HepG2 (cell line): ENCODE measurements around the gene MRGPRX4. TPM values are rescaled to one million over a fixed set of nuclear protein-coding genes. Genes with fewer than 3 reads are reported as not detected.
A peak's percentile ranks its signal among the peaks of the same experiment; 100 is the strongest.

Source experiments
- ATAC-seq: fragments of 200-7000 bp; cut with Tn5 transposase; 3 replicates; pipeline ENCODE4 v1.9.1; 2020; ENCODE audit warnings: mild to moderate bottlenecking, moderate library complexity
- BruUV-seq: library from RNA; stranded (reverse); fragments of 400-500 nt; replicated peaks from 2 replicates; lab custom pipeline; 2021; lab: Mats Ljungman, UMichigan
- CTCF ChIA-PET: fragments of 300-600 bp; formaldehyde crosslinking; extraction: SDS; loops from one replicate; lab custom pipeline; 2021; ENCODE audit warnings: low total read pairs, inconsistent platforms, low intra/inter-chr PET ratio; lab: Yijun Ruan, JAX
- POLR2A ChIA-PET: fragments of 350-600 bp; sonication (Branson Sonifier 250); formaldehyde crosslinking; loops from one replicate; lab custom pipeline; 2020; ENCODE audit warnings: antibody characterized with exemption, inconsistent platforms; lab: Yijun Ruan, JAX
- DNase-seq: peaks from one replicate; pipeline ENCODE4 v3.0.0-alpha.2; 2015; ENCODE audit warnings: low spot score
- FAIRE-seq: peaks from 3 replicates; lab custom pipeline; 2011; peaks lifted over from hg19 to GRCh38; lab: Jason Lieb, UNC
- H2AFZ ChIP-seq: one replicate; pipeline ENCODE4 v1.6.1; 2011; ENCODE audit warnings: low read length, inconsistent platforms
- H3K27ac ChIP-seq: fragments of 300-600 bp; 3 replicates; pipeline ENCODE4 v1.8.0; 2011; ENCODE audit warnings: mixed run types, mild to moderate bottlenecking, mixed read lengths, low read length, inconsistent platforms; ENCODE audit not compliant: insufficient read depth; ENCODE audit errors: extremely low read length
- H3K27me3 ChIP-seq, 2 experiments: fragments of 200-600 bp in 1 of 2; 2 replicates in 1 of 2; 3 replicates in 1 of 2; pipeline versions ENCODE4 v1.6.0 to v1.8.0; 2011; ENCODE audit warnings: low read length in 2 of 2, mild to moderate bottlenecking in 2 of 2, moderate library complexity in 2 of 2, inconsistent platforms in 1 of 2; ENCODE audit not compliant: insufficient read depth in 2 of 2, control insufficient read depth in 1 of 2
- H3K36me3 ChIP-seq, 2 experiments: fragments of 200-600 bp in 1 of 2; replicated peaks in 1 of 2; 2 replicates in 1 of 2; 3 replicates in 1 of 2; pipeline versions ENCODE4 v1.5.1 to v1.8.0; 2011; ENCODE audit warnings: low read length in 2 of 2, inconsistent platforms in 1 of 2; ENCODE audit not compliant: insufficient read depth in 2 of 2, control insufficient read depth in 1 of 2
- H3K4me1 ChIP-seq: 2 replicates; pipeline ENCODE4 v1.5.1; 2012; ENCODE audit warnings: low read length, inconsistent platforms; ENCODE audit not compliant: insufficient read depth
- H3K4me2 ChIP-seq: 2 replicates; pipeline ENCODE4 v1.6.0; 2011; ENCODE audit warnings: low read depth, low read length, inconsistent platforms
- H3K4me3 ChIP-seq, 3 experiments: fragments of 200-600 bp in 1 of 3; sonication (generic), shearing (Covaris generic) in 1 of 3; replicated peaks in 1 of 3; 2 replicates each; pipeline ENCODE4 v1.5.1; 2011 to 2016; ENCODE audit warnings: low read length in 3 of 3, inconsistent platforms in 2 of 3, low read depth in 2 of 3, mild to moderate bottlenecking in 2 of 3, control low read depth in 1 of 3, mixed read lengths in 1 of 3; ENCODE audit not compliant: insufficient read depth in 1 of 3
- H3K79me2 ChIP-seq: one replicate; pipeline ENCODE4 v1.6.1; 2011; ENCODE audit warnings: low read length, inconsistent platforms; ENCODE audit not compliant: insufficient read depth
- H3K9ac ChIP-seq: 2 replicates; pipeline ENCODE4 v1.6.0; 2011; ENCODE audit warnings: mild to moderate bottlenecking, low read depth, low read length, inconsistent platforms; ENCODE audit not compliant: insufficient read depth
- H3K9me3 ChIP-seq: 2 replicates; pipeline ENCODE4 v1.5.1; 2012; ENCODE audit warnings: mild to moderate bottlenecking, low read length
- H4K20me1 ChIP-seq: 2 replicates; pipeline ENCODE4 v1.6.0; 2011; ENCODE audit warnings: inconsistent platforms, mild to moderate bottlenecking, low read length, moderate library complexity; ENCODE audit not compliant: insufficient read depth
- CAMTA2 ChIP-seq: sonication (generic); formaldehyde crosslinking; IDR thresholded peaks from 2 replicates; pipeline ENCODE4 v1.4.0; 2020; ENCODE audit warnings: mild to moderate bottlenecking, missing genetic modification reagents, borderline replicate concordance
- CTCF ChIP-seq: sonication (generic); formaldehyde crosslinking; IDR thresholded peaks from 2 replicates; pipeline ENCODE4 v1.5.0; 2020; ENCODE audit warnings: mild to moderate bottlenecking, missing genetic modification reagents, moderate library complexity
- EZH2 ChIP-seq: conservative IDR thresholded peaks from 2 replicates; pipeline ENCODE4 v1.6.1; 2012; ENCODE audit warnings: mild to moderate bottlenecking, low read depth, low read length, moderate library complexity
- HIC2 ChIP-seq: sonication (generic); formaldehyde crosslinking; IDR thresholded peaks from 2 replicates; pipeline ENCODE4 v1.9.0; 2022; ENCODE audit warnings: low read depth, missing genetic modification reagents
- HNF4A ChIP-seq: sonication (generic); formaldehyde crosslinking; IDR thresholded peaks from 2 replicates; pipeline ENCODE4 v1.4.0; 2020; ENCODE audit warnings: missing genetic modification reagents
- HNRNPL ChIP-seq: fragments of 200-400 bp; formaldehyde crosslinking; IDR thresholded peaks from 2 replicates; pipeline ENCODE4 v1.6.1; 2017; ENCODE audit warnings: mild to moderate bottlenecking, low read depth, low read length
- KDM5B ChIP-seq: sonication (generic); formaldehyde crosslinking; IDR thresholded peaks from 2 replicates; pipeline ENCODE4 v1.4.0; 2020; ENCODE audit warnings: missing genetic modification reagents, mild to moderate bottlenecking, borderline replicate concordance
- NR2F1 ChIP-seq, 2 experiments: fragments of 450-650 bp in 1 of 2; formaldehyde crosslinking in 1 of 2; IDR thresholded peaks; 2 replicates each; pipeline versions ENCODE4 v1.5.0 to v1.6.1; 2016 to 2020; ENCODE audit warnings: mild to moderate bottlenecking in 1 of 2, missing compliant biosample characterization in 1 of 2, missing genetic modification reagents in 1 of 2, moderate library complexity in 1 of 2
- SIN3B ChIP-seq: fragments of 150-350 bp; IDR thresholded peaks from 2 replicates; pipeline ENCODE4 v1.6.1; 2014; ENCODE audit warnings: low read length
- TRIM24 ChIP-seq: sonication (generic); formaldehyde crosslinking; IDR thresholded peaks from 2 replicates; pipeline ENCODE4 v1.8.0; 2022; ENCODE audit warnings: mild to moderate bottlenecking, missing genetic modification reagents
- XRCC5 ChIP-seq: fragments of 200-400 bp; formaldehyde crosslinking; optimal IDR thresholded peaks from 2 replicates; pipeline ENCODE3; 2017; ENCODE audit warnings: mild to moderate bottlenecking, low read length
- YEATS2 ChIP-seq: sonication (generic); formaldehyde crosslinking; IDR thresholded peaks from 2 replicates; pipeline ENCODE4 v1.4.0; 2020; ENCODE audit warnings: missing genetic modification reagents, borderline replicate concordance
- ZEB1 ChIP-seq: IDR thresholded peaks from 2 replicates; pipeline ENCODE4 v1.6.1; 2012; ENCODE audit warnings: mild to moderate bottlenecking, low read depth, inconsistent platforms; ENCODE audit not compliant: insufficient replicate concordance
- ZNF234 ChIP-seq: sonication (generic); formaldehyde crosslinking; conservative IDR thresholded peaks from 2 replicates; pipeline ENCODE4 v1.5.1; 2020; ENCODE audit warnings: mild to moderate bottlenecking, missing genetic modification reagents
- ZNF256 ChIP-seq: sonication (generic); formaldehyde crosslinking; conservative IDR thresholded peaks from 2 replicates; pipeline ENCODE4 v1.4.0; 2020; ENCODE audit warnings: missing genetic modification reagents
- ZNF263 ChIP-seq: sonication (generic); formaldehyde crosslinking; IDR thresholded peaks from 2 replicates; pipeline ENCODE4 v1.4.0; 2020; ENCODE audit warnings: missing genetic modification reagents
- ZNF333 ChIP-seq: sonication (generic); formaldehyde crosslinking; IDR thresholded peaks from 2 replicates; pipeline ENCODE4 v1.4.0; 2020; ENCODE audit warnings: mild to moderate bottlenecking, missing genetic modification reagents, borderline replicate concordance
- ZNF432 ChIP-seq: sonication (generic); formaldehyde crosslinking; IDR thresholded peaks from 2 replicates; pipeline ENCODE4 v1.5.0; 2020; ENCODE audit warnings: missing genetic modification reagents, mild to moderate bottlenecking, borderline replicate concordance
- ZNF441 ChIP-seq: sonication (generic); formaldehyde crosslinking; IDR thresholded peaks from 2 replicates; pipeline ENCODE4 v1.7.0; 2021; ENCODE audit warnings: missing genetic modification reagents, borderline replicate concordance
- ZNF567 ChIP-seq: sonication (generic); formaldehyde crosslinking; IDR thresholded peaks from 2 replicates; pipeline ENCODE4 v1.8.1; 2023; ENCODE audit warnings: mild to moderate bottlenecking, missing genetic modification reagents, borderline replicate concordance
- ZNF747 ChIP-seq: sonication (generic); formaldehyde crosslinking; IDR thresholded peaks from 2 replicates; pipeline ENCODE4 v1.8.1; 2023; ENCODE audit warnings: missing genetic modification reagents, mild to moderate bottlenecking, borderline replicate concordance
- ZNF891 ChIP-seq: sonication (generic); formaldehyde crosslinking; IDR thresholded peaks from 2 replicates; pipeline ENCODE4 v1.5.0; 2020; ENCODE audit warnings: mild to moderate bottlenecking, missing genetic modification reagents
- WGBS: methylation state at CpG from one replicate; pipeline ENCODE4 v1.1.6; 2017; ENCODE audit warnings: low lambda C conversion rate; 5-methylcytosine and 5-hydroxymethylcytosine counted together
- in situ Hi-C: cut with HindIII; loops from 2 replicates; pipeline ENCODE4 v1.10.0; 2017; ENCODE audit warnings: low pct_unique_long_range_greater_than_20kb; ENCODE audit not compliant: extremely low pct_ligation_motif_present
- intact Hi-C: fragments of 100-400 bp; cut with micrococcal nuclease; formaldehyde crosslinking; loops from one replicate; pipeline ENCODE4 v1.10.0; 2022; ENCODE audit not compliant: unreplicated experiment
- polyA plus RNA-seq, 8 experiments: library from polyadenylated mRNA; depleted of rRNA in 3 of 8; stranded (reverse) in 7 of 8; unstranded in 1 of 8; fragments of >200 nt; fragmentation: Illumina TruSeq in 4 of 8; extraction: Trizol in 4 of 8; gene quantifications; 2 replicates each; pipeline versions ENCODE4 v1.2.1 to v1.2.3, GENCODE V29; 2011 to 2016; ENCODE audit warnings: low read depth in 4 of 8, missing spikeins in 1 of 8, mixed read lengths in 1 of 8; ENCODE audit not compliant: insufficient read depth in 1 of 8
- total RNA-seq, 5 experiments: library from RNA; depleted of rRNA; stranded (reverse); fragments of >200 nt; fragmentation: Illumina TruSeq; extraction: Trizol; gene quantifications; 2 replicates each; pipeline ENCODE4 v1.2.3, GENCODE V29; 2016; ENCODE audit warnings: low read depth in 1 of 5

MRGPRX4 gene
- total and polyA plus RNA-seq, 2 of the 13 experiments (the other 11 are each of a cell fraction or from before 2014, with no cell fraction given), result 0.18 TPM

GRCh38 chr11:18221274-18221876 lies 48.7 kb downstream of the MRGPRX4 start:
- H3K4me3 ChIP-seq, result peak overlapping the region in 1 of 3 experiments; percentile 25; a peak in 1 of 6 replicates
- no peaks in the 10 kb centered on the region for H3K36me3 ChIP-seq
- H4K20me1 ChIP-seq, result no peaks in the 10 kb centered on the region
- ChIA-PET POLR2A (interaction anchor here (1.4 kb wide), 1 partner anchor 9 kb away, joined by 5 read pairs; no protein-coding TSS in a partner anchor), CTCF (no interaction called here)
- DNase-seq, result no peak
- BruUV-seq, result no TSS peak
- no peak overlapping the region for H3K27ac ChIP-seq
- H3K4me2 ChIP-seq, result peak overlapping the region; percentile 45
- intact Hi-C loops, result no loop called here
- no peaks in the 10 kb centered on the region for H3K27me3 ChIP-seq
- no peaks in the 10 kb centered on the region for H3K79me2 ChIP-seq
- H3K9me3 ChIP-seq, result no peaks in the 10 kb centered on the region
- peak; percentile 50 for ATAC-seq
- H3K4me1 ChIP-seq, result peaks cover 55% of the 10 kb centered on the region
- no CpG with 5 or more reads among the region's 5 CpGs for WGBS
- no peak for FAIRE-seq
- in situ Hi-C loops, result no loop called here
- H2AFZ ChIP-seq, result no peak overlapping the region
- no peak overlapping the region for H3K9ac ChIP-seq
- no peak; the same call in 1 of the 2 replicates for TF ChIP-seq ZNF891 (CRISPR knock-in tag)
- TF ChIP-seq ZNF441, result no peak
- TF ChIP-seq CAMTA2 (CRISPR knock-in tag), result no peak
- no peak for TF ChIP-seq ZNF263
- no peak for TF ChIP-seq SIN3B
- no peak for TF ChIP-seq EZH2
- TF ChIP-seq HIC2 (CRISPR knock-in tag), result peak; percentile 92; the same call in 1 of the 2 replicates
- TF ChIP-seq NR2F1 (CRISPR knock-in tag; IDR thresholded peaks at IDR 0.05), result no peak
- no peak for TF ChIP-seq ZNF333
- no peak for TF ChIP-seq ZEB1
- TF ChIP-seq ZNF747, result no peak
- TF ChIP-seq HNF4A, result peak; percentile 72
- 0 out of 2 replicates have a peak, but pooled peaks have one; percentile 13 for TF ChIP-seq CTCF
- TF ChIP-seq TRIM24 (CRISPR knock-in tag), result 0 out of 2 replicates have a peak, but pooled peaks have one; percentile 29
- TF ChIP-seq ZNF234 (CRISPR knock-in tag), result no peak
- no peak for TF ChIP-seq ZNF432 (CRISPR knock-in tag)
- no peak for TF ChIP-seq YEATS2 (CRISPR knock-in tag)
- TF ChIP-seq KDM5B (CRISPR knock-in tag), result 0 out of 2 replicates have a peak, but pooled peaks have one; percentile 37
- no peak for TF ChIP-seq ZNF256 (CRISPR knock-in tag)
- TF ChIP-seq HNRNPL, result peak; percentile 94
- TF ChIP-seq ZNF567 (CRISPR knock-in tag), result no peak
- no peak for TF ChIP-seq XRCC5
